Activated naive CD4-positive, alpha-beta T cell treated with anti-CD3 and anti-CD28 coated beads, Interleukin-2, amount 50 U/mL, for 24 hours (primary cell): ENCODE data around the gene LRBA.
A peak's percentile ranks its signal among the peaks of the same experiment; 100 is the strongest.

Experiments
- H3K27ac Mint-ChIP-seq: one replicate; pipeline ENCODE4 v1.8.0; 2021; ENCODE audit warnings: mild to moderate bottlenecking, mixed read lengths
- H3K27me3 Mint-ChIP-seq: one replicate; pipeline ENCODE4 v1.8.0; 2021; ENCODE audit warnings: mixed read lengths
- H3K36me3 Mint-ChIP-seq: one replicate; pipeline ENCODE4 v1.8.0; 2021; ENCODE audit warnings: mixed read lengths
- H3K4me1 Mint-ChIP-seq: one replicate; pipeline ENCODE4 v1.8.0; 2021; ENCODE audit warnings: mixed read lengths
- H3K4me3 Mint-ChIP-seq: one replicate; pipeline ENCODE4 v1.8.0; 2021; ENCODE audit warnings: mild to moderate bottlenecking, mixed read lengths
- H3K9me3 Mint-ChIP-seq: one replicate; pipeline ENCODE4 v1.8.0; 2021; ENCODE audit warnings: mixed read lengths

LRBA gene

GRCh38 chr4:150990993-150991392, 24.1 kb downstream of the LRBA start:
- H3K27me3 Mint-ChIP-seq: no peaks in the 10 kb centered on the region
- peaks cover 30% of the 10 kb centered on the region for H3K36me3 Mint-ChIP-seq
- no peaks in the 10 kb centered on the region for H3K9me3 Mint-ChIP-seq
- H3K27ac Mint-ChIP-seq: no peak overlapping the region
- peaks cover 57% of the 10 kb centered on the region for H3K4me1 Mint-ChIP-seq
- H3K4me3 Mint-ChIP-seq: no peak overlapping the region

- no peaks in the 10 kb centered on the region for H3K27me3 Mint-ChIP-seq
- H3K4me3 Mint-ChIP-seq: no peak overlapping the region
- H3K27ac Mint-ChIP-seq: no peak overlapping the region
- H3K4me1 Mint-ChIP-seq: peaks cover 52% of the 10 kb centered on the region
- H3K9me3 Mint-ChIP-seq: no peaks in the 10 kb centered on the region
- peaks cover 28% of the 10 kb centered on the region for H3K36me3 Mint-ChIP-seq
These were observed 24.8 kb downstream of the LRBA start for GRCh38 chr4:150990250-150990649.

- H3K9me3 Mint-ChIP-seq: no peaks in the 10 kb centered on the region
- H3K27ac Mint-ChIP-seq: no peak overlapping the region
- H3K4me3 Mint-ChIP-seq: no peak overlapping the region
- H3K4me1 Mint-ChIP-seq: peaks cover 36% of the 10 kb centered on the region
- no peaks in the 10 kb centered on the region for H3K27me3 Mint-ChIP-seq
- H3K36me3 Mint-ChIP-seq: peaks cover 19% of the 10 kb centered on the region
These were observed 26.8 kb downstream of the LRBA start for GRCh38 chr4:150988238-150988637.

GRCh38 chr4:150987204-150987603, 27.9 kb downstream of the LRBA start:
- H3K27me3 Mint-ChIP-seq: no peaks in the 10 kb centered on the region
- H3K27ac Mint-ChIP-seq: no peak overlapping the region
- H3K36me3 Mint-ChIP-seq: peaks cover 18% of the 10 kb centered on the region
- H3K4me1 Mint-ChIP-seq: peaks cover 33% of the 10 kb centered on the region
- H3K9me3 Mint-ChIP-seq: no peaks in the 10 kb centered on the region
- H3K4me3 Mint-ChIP-seq: no peak overlapping the region

GRCh38 chr4:150986085-150986484, 29.0 kb downstream of the LRBA start:
- peak overlapping the region; percentile 4 for H3K4me3 Mint-ChIP-seq
- no peak overlapping the region for H3K27ac Mint-ChIP-seq
- H3K4me1 Mint-ChIP-seq: peaks cover 28% of the 10 kb centered on the region
- H3K36me3 Mint-ChIP-seq: peaks cover 12% of the 10 kb centered on the region
- H3K9me3 Mint-ChIP-seq: no peaks in the 10 kb centered on the region
- no peaks in the 10 kb centered on the region for H3K27me3 Mint-ChIP-seq

- Mint-ChIP-seq H3K27ac (no peak overlapping the region), H3K4me1 (peaks cover 45% of the 10 kb centered on the region), H3K27me3 (no peaks in the 10 kb centered on the region), H3K9me3 (peaks cover 6% of the 10 kb centered on the region), H3K36me3 (peaks cover 28% of the 10 kb centered on the region), H3K4me3 (no peak overlapping the region)
These were observed 31.2 kb downstream of the LRBA start for GRCh38 chr4:150983851-150984250.

GRCh38 chr4:150982557-150983233, 32.4 kb downstream of the LRBA start:
- peaks cover 11% of the 10 kb centered on the region for H3K9me3 Mint-ChIP-seq
- H3K4me3 Mint-ChIP-seq: no peak overlapping the region
- H3K4me1 Mint-ChIP-seq: peaks cover 57% of the 10 kb centered on the region
- no peaks in the 10 kb centered on the region for H3K27me3 Mint-ChIP-seq
- H3K27ac Mint-ChIP-seq: no peak overlapping the region
- peaks cover 36% of the 10 kb centered on the region for H3K36me3 Mint-ChIP-seq

GRCh38 chr4:150978738-150979575, 36.1 kb downstream of the LRBA start:
- H3K36me3 Mint-ChIP-seq: peaks cover 35% of the 10 kb centered on the region
- no peak overlapping the region for H3K4me3 Mint-ChIP-seq

GRCh38 chr4:150976478-150977118, 38.5 kb downstream of the LRBA start:
- H3K27ac Mint-ChIP-seq: no peak overlapping the region
- H3K27me3 Mint-ChIP-seq: no peaks in the 10 kb centered on the region
- peaks cover 11% of the 10 kb centered on the region for H3K9me3 Mint-ChIP-seq
- peaks cover 90% of the 10 kb centered on the region for H3K4me1 Mint-ChIP-seq
- no peak overlapping the region for H3K4me3 Mint-ChIP-seq
- H3K36me3 Mint-ChIP-seq: peaks cover 31% of the 10 kb centered on the region

More at GRCh38 chr4:150978738-150979575, 36.1 kb downstream of the LRBA start:
- Mint-ChIP-seq H3K4me1 (peaks cover 71% of the 10 kb centered on the region), H3K27ac (peak overlapping the region; percentile 25), H3K27me3 (no peaks in the 10 kb centered on the region), H3K9me3 (peaks cover 11% of the 10 kb centered on the region)

GRCh38 chr4:150974750-150975149, 40.3 kb downstream of the LRBA start:
- H3K36me3 Mint-ChIP-seq: peaks cover 18% of the 10 kb centered on the region
- no peaks in the 10 kb centered on the region for H3K27me3 Mint-ChIP-seq
- H3K27ac Mint-ChIP-seq: no peak overlapping the region
- H3K4me1 Mint-ChIP-seq: peaks cover 89% of the 10 kb centered on the region
- H3K9me3 Mint-ChIP-seq: peaks cover 11% of the 10 kb centered on the region
- H3K4me3 Mint-ChIP-seq: no peak overlapping the region

GRCh38 chr4:150974252-150974640, 40.8 kb downstream of the LRBA start:
- Mint-ChIP-seq H3K4me3 (no peak overlapping the region), H3K4me1 (peaks cover 87% of the 10 kb centered on the region), H3K27me3 (no peaks in the 10 kb centered on the region), H3K36me3 (peaks cover 14% of the 10 kb centered on the region), H3K27ac (no peak overlapping the region), H3K9me3 (peaks cover 10% of the 10 kb centered on the region)

GRCh38 chr4:150973626-150974251, 41.3 kb downstream of the LRBA start:
- H3K9me3 Mint-ChIP-seq: peaks cover 5% of the 10 kb centered on the region
- no peaks in the 10 kb centered on the region for H3K27me3 Mint-ChIP-seq
- no peak overlapping the region for H3K4me3 Mint-ChIP-seq
- no peak overlapping the region for H3K27ac Mint-ChIP-seq
- H3K4me1 Mint-ChIP-seq: peaks cover 86% of the 10 kb centered on the region
- peaks cover 10% of the 10 kb centered on the region for H3K36me3 Mint-ChIP-seq

GRCh38 chr4:150972592-150972991, 42.5 kb downstream of the LRBA start:
- H3K27me3 Mint-ChIP-seq: no peaks in the 10 kb centered on the region
- H3K27ac Mint-ChIP-seq: peak overlapping the region; percentile 86
- no peaks in the 10 kb centered on the region for H3K9me3 Mint-ChIP-seq
- no peak overlapping the region for H3K4me3 Mint-ChIP-seq
- H3K4me1 Mint-ChIP-seq: peaks cover 77% of the 10 kb centered on the region
- peaks cover 2% of the 10 kb centered on the region for H3K36me3 Mint-ChIP-seq

GRCh38 chr4:150971901-150972300, 43.2 kb downstream of the LRBA start:
- peaks cover 6% of the 10 kb centered on the region for H3K9me3 Mint-ChIP-seq
- H3K27ac Mint-ChIP-seq: no peak overlapping the region
- H3K4me3 Mint-ChIP-seq: no peak overlapping the region
- H3K27me3 Mint-ChIP-seq: no peaks in the 10 kb centered on the region
- peaks cover 7% of the 10 kb centered on the region for H3K36me3 Mint-ChIP-seq
- H3K4me1 Mint-ChIP-seq: peaks cover 80% of the 10 kb centered on the region

- H3K4me3 Mint-ChIP-seq: no peak overlapping the region
- H3K36me3 Mint-ChIP-seq: peaks cover 10% of the 10 kb centered on the region
- H3K27me3 Mint-ChIP-seq: no peaks in the 10 kb centered on the region
- no peak overlapping the region for H3K27ac Mint-ChIP-seq
- H3K9me3 Mint-ChIP-seq: peaks cover 6% of the 10 kb centered on the region
- peaks cover 72% of the 10 kb centered on the region for H3K4me1 Mint-ChIP-seq
These were observed 44.4 kb downstream of the LRBA start for GRCh38 chr4:150970685-150971151.
